Fibroblast of skin of back (primary cell): ENCODE results near the gene ST7.

ENCODE experiments used
- DNase-seq: peaks from one replicate; pipeline ENCODE4 v3.0.0-alpha.2; 2013

ST7 gene

GRCh38 chr7:117195361-117196029 lies 242.2 kb downstream of the ST7 start:
- no peak for DNase-seq

GRCh38 chr7:117200132-117200531 lies 246.8 kb downstream of the ST7 start:
- DNase-seq = no peak

GRCh38 chr7:117200786-117201458 lies 247.6 kb downstream of the ST7 start:
- no peak for DNase-seq

DNA sequence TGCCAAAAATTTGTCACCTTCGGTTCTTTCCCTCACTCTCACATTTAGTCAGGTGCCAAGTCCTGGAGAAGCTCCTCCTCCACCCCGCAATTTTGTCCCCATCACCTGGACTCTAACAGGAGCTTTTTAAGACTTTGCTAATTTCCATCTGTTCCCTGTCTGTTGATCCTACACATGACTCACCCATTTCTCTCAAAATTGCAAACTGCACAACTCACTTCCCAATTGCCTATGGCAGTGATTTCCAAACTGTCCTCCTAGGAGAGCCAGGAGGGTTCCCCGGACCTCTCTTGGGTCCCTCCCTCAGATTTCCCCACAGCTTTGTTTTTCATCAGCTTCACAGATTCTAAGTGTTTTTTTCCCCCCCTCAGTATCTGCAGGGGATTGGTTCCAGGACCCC lies 249.2 kb downstream of the ST7 start:
- peak; percentile 29 for DNase-seq

- DNase-seq = no peak
Measured at GRCh38 chr7:117203205-117203604, 249.9 kb downstream of the ST7 start.

DNA sequence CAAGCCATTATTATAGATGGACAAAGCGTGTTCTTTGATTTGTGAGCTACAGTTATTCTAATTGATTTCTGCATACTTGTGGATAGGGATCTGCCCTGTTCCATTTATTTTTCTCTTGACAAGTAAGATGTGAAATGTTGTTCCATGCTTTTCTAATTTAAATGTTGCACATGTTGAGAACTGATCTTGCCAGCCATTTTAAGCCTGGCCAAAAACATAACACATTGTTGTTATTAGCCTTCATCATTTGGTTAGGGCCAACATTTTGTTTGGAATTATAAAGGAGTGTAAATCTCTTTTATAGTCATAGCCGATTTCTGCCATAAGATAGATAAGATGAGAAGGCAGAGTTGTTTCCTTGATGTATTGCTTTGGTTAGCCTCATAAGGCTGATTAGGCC lies 252.6 kb downstream of the ST7 start:
- no peak for DNase-seq

GRCh38 chr7:117208257-117208656 lies 255.0 kb downstream of the ST7 start:
- no peak for DNase-seq

- no peak for DNase-seq
Measured at GRCh38 chr7:117210397-117210796, 257.1 kb downstream of the ST7 start.

DNA sequence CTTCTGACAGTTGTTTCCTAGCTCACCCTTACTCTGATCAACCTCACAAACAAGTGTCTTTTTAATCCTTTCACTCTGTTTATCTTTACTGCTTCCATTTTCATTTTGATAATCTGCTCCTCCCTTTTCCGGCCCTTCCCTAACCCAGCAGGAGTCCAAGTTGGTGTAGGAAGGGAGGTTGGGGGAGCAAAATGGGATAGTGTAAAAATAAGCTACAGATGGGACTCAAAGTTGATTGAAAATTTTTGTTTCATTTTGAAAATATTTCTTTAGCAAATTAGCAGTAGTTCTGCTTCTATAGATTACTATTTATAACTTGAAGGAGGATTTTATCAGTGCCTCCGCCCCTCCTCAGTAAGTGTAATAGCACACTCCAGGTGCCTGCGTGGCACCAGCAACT lies 257.6 kb downstream of the ST7 start:
- no peak for DNase-seq

- DNase-seq = no peak
Measured at GRCh38 chr7:117211614-117212013, 258.3 kb downstream of the ST7 start.

DNA sequence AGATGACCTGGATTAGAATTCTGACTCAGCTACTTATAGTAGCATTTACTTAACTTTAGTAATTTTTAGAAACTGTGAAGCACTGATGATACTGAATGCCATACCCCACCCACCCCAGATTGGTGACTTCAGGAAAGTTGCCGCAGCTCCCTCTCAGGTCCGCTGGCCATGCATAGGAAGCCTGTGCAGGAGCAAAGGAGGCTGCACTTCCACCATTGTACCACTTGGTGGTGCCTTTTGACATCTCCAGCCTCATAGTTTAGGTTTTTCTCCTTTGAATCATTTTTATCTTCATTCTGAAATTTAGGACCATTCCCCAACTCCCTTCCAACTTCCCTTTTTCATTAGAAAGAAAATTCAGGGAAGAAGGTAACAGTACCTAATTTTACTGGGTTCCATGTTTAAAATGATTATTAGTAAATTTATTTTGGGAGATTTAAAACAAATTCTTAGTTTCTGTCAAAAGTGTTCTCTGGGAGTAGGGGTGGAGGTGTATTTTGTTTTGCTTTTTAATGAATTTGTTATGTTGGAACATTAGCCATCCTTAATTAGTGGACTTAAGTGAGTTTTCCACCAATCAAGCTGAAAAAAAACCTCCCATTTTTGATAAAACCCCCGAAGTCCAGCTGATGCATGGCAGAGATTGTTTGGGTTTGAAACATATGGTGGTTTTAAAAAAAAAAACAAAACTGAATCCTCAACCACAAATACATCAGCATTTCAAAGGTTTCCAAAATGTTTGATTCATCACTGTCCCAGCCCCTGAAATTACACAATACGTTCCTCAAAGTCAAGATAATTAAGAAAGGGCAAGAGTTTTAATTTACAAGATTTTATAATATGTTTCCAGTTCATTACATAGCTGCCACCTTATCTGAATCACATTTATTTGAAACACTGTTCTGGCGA lies 259.9 kb downstream of the ST7 start:
- DNase-seq = peak; percentile 70

DNA sequence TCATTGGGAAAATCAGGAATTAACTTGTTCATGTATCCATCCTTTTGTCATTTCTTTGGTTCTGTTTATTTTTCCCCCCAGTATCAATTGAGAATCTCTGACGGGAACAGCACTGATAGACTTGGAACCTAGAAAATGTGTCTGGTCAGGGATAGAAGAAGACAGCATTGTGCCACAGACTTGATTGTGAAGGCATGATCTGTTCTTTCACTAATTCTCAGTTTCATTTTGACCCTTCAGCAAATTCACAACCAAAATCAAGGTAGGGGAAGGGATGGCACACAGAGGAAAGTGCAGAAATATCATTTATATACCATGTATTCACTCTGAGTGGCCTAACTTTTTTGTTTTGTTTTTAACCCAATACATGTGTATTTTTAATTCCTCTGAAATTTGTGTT lies 262.7 kb downstream of the ST7 start:
- no peak for DNase-seq

DNA sequence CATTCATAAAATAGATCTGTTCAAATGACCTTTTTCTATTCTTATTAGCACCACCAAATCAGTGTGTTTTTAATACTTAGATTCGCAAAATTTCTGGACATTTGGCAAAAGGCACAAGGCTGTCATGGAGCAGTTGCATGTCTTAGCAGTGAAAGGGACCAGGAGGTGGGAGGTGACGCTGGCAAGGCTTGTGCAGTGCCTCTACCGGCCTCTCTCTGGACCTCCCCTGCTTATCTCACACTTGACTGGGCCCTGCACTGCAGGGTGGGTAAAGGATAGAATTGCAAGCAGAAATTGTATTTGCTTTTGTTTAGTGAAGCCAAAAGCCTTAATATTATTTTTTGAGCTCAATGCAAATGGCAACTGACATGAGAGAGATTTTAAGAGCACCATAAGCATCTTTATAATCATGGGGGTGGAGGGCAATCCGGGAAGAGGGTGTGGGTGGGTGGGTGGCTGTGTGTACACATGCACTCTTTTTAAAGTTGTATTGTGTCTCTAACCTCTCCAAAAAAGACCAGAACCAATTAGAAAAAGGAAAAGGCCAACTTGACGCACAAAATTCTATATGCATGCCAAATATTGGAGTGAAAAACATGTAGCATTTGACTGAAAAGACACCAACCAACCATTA lies 263.3 kb downstream of the ST7 start:
- no peak for DNase-seq

GRCh38 chr7:117217106-117218035 lies 264.1 kb downstream of the ST7 start:
- DNase-seq = peak; percentile 92

DNA sequence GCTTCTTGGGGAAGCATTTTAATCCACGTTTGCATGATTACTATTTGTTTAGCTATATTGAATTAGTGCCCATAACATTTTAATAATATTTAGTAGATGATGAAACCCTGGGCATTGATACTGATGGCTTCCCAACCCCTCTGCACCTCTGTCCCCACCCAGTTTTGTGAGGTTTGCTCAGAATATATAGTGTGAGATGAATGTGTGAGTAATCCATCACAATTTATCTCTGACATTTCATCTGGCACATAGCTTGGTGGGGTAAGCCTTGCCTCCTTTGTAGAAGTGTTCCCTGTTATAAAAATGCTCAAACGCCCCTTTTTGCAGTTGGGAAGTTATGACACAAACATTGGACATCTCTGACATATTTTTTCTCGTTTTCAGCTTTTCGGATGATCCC lies 265.4 kb downstream of the ST7 start:
- DNase-seq = peak; percentile 67

- DNase-seq = peak; percentile 45
Measured at GRCh38 chr7:117219485-117219884, 266.2 kb downstream of the ST7 start.

GRCh38 chr7:117220836-117221235 lies 267.5 kb downstream of the ST7 start:
- no peak for DNase-seq

DNA sequence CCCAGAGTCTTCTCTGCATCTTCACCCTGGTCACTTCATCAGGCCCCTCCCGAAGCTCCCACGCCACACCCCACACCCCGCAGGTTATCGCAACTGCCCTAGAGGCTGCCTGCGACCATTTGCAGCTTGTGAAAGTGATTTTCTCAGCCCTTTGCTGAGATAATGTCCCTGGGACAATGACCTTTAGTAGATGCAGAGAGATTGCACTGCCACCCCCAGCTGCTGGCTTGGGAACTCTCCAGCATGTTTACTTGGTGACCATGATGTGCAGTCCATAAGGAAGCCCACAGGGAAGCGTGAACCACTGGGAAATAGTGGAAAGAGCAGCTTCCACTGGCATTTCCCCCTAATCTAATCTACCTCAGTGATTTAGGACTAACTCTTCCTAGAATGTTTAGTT lies 272.2 kb downstream of the ST7 start:
- DNase-seq = no peak

- DNase-seq = no peak
Measured at GRCh38 chr7:117227091-117227490, 273.8 kb downstream of the ST7 start.

GRCh38 chr7:117229350-117229749 lies 276.0 kb downstream of the ST7 start:
- DNase-seq = no peak

DNA sequence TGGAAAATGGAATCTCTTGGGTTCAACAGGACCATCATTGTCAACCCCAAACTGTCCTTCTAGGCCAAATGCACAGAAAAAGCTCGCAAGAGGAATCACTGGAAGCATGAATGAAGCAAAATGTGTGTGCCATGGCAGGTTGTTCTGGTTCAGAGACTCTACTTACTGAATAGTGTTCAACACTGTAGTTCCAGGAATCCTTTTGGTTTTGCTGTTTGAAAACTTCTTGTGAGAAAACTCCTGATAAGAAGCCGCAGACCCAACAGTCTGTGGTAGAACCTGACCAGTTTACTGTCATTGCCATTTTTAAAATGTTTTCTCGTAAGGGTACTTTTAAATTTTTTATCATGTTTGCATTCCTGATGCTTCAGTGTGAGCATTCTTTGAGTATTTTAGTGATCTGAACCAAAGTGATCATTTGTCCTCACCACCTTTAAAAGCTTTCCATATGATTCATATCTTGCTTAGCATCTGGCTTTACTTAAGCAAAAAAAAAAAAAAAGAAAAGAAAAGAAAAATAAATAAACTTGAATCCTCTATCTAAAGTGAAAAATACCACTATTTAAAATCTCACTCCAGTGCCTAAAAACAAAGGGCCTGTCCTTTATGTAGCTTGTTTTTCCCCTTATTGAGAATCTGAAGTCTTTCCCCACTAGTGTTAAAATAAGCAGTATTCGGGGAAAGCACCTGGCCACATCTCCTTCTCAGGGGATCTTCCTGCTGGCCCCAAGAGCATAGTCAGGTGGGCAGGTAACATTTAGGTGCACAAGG lies 277.2 kb downstream of the ST7 start:
- peak; percentile 83 for DNase-seq
